Body of pancreas (tissue), 4 donors: Measurements from ENCODE around the gene DTX4. TPM values are rescaled to one million over a fixed set of nuclear protein-coding genes. Genes with fewer than 3 reads are reported as not detected.
A peak's percentile ranks its signal among the peaks of the same experiment; 100 is the strongest.

Experiments used
- ATAC-seq: fragments of 150-250 bp; one replicate; pipeline ENCODE4 v1.9.1; 2016
- DNase-seq, 4 donors: peaks; one replicate each; pipeline ENCODE4 v3.0.0-alpha.2; 2019
- H3K27ac ChIP-seq, 4 donors: fragments of 200-600 bp; sonication (generic); 1 replicate in 3 of 4; 2 replicates in 1 of 4; pipeline versions ENCODE4 v1.5.1 to v1.6.1; 2016 to 2019; ENCODE audit warnings: mild to moderate bottlenecking in 1 of 4, mixed read lengths in 1 of 4, moderate library complexity in 1 of 4
- H3K27me3 ChIP-seq, 2 donors: fragments of 200-600 bp; sonication (generic); one replicate each; pipeline ENCODE4 v1.6.0; 2016; ENCODE audit warnings: mild to moderate bottlenecking in 1 of 2
- H3K36me3 ChIP-seq, 2 donors: fragments of 200-600 bp; sonication (generic); replicated peaks in 1 of 2; 2 replicates each; pipeline ENCODE4 v1.5.1; 2016; ENCODE audit warnings: low read depth in 2 of 2; ENCODE audit not compliant: insufficient read depth in 1 of 2
- H3K4me1 ChIP-seq: fragments of 200-600 bp; sonication (generic); one replicate; pipeline ENCODE4 v1.6.0; 2016
- H3K4me3 ChIP-seq, 2 donors: fragments of 200-600 bp; sonication (generic); 1 replicate in 1 of 2; 2 replicates in 1 of 2; pipeline ENCODE4 v1.5.1; 2016 to 2019
- H3K9me3 ChIP-seq, 3 donors: fragments of 200-600 bp; sonication (generic); 1 replicate in 2 of 3; 2 replicates in 1 of 3; pipeline ENCODE4 v1.5.1; 2016
- POLR2A ChIP-seq, 3 donors: fragments of 450-650 bp; IDR thresholded peaks; one replicate each; pipeline ENCODE4 v1.6.1; 2016; ENCODE audit warnings: antibody characterized with exemption in 3 of 3, mild to moderate bottlenecking in 2 of 3
- WGBS, 2 donors: methylation state at CpG; one replicate each; pipeline ENCODE4 v1.1.5; 2017; 5-methylcytosine and 5-hydroxymethylcytosine counted together
- intact Hi-C: fragments of 100-400 bp; cut with DNase I; formaldehyde crosslinking; loops from one replicate; pipeline ENCODE4 v1.15.1; 2023
- total RNA-seq, 2 donors: library from RNA; depleted of rRNA; stranded (reverse); fragments of >200 nt; gene quantifications; one replicate each; pipeline ENCODE4 v1.1.0, GENCODE V29; 2016
- TF ChIP-seq, protein P1 (sequence below), 7 experiments: fragments of 450-650 bp in 4 of 7; fragments of 200-600 bp in 3 of 7; sonication (generic) in 3 of 7; IDR thresholded peaks; one replicate each; pipeline ENCODE4 v1.5.1; 2016 to 2019; ENCODE audit warnings: antibody characterized with exemption in 7 of 7

Gene DTX4
- total RNA-seq, 2 donors from 2014 or later, result 9.6 to 10.4 TPM

DNA sequence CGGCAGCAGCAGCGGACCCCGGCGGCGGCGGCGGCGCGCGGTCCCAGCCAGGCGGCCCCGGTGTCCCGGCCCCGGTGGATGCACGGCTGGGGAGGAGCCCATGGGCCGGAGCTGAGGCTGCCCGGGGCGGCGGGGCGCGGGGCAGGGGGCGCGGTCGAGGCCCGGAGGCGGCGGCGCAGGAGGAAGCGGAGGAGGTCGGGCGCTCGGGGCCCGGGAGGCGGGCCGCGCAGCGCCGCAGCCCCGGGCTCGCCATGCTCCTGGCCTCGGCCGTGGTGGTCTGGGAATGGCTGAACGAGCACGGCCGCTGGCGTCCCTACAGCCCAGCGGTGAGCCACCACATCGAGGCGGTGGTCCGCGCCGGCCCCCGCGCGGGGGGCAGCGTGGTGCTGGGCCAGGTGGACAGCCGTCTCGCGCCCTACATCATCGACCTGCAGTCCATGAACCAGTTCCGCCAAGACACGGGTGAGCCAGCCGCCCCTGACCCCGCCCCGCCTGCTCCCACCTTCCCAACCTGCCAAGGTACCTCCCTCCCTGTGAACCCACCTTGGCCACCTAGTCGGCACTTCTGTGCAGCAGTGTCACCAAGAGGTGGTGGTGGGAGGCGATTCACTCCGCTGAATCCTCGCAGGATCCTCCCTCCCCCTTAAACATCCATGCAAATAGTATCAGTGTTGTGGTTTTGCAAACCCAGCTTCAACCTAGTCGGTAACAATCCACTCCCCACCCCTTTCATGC lies 580 bp downstream of the DTX4 start:
- Histone ChIP-seq H3K27me3 (no peaks in the 10 kb centered on the region), H3K4me3 (peak overlapping the region; percentile 37 to 60), H3K9me3 (no peaks in the 10 kb centered on the region), H3K36me3 (no peaks in the 10 kb centered on the region), H3K4me1 (peaks cover 25% of the 10 kb centered on the region), H3K27ac (peak overlapping the region; percentile 30 to 85 (median 75))
- TF ChIP-seq, protein P1, sequence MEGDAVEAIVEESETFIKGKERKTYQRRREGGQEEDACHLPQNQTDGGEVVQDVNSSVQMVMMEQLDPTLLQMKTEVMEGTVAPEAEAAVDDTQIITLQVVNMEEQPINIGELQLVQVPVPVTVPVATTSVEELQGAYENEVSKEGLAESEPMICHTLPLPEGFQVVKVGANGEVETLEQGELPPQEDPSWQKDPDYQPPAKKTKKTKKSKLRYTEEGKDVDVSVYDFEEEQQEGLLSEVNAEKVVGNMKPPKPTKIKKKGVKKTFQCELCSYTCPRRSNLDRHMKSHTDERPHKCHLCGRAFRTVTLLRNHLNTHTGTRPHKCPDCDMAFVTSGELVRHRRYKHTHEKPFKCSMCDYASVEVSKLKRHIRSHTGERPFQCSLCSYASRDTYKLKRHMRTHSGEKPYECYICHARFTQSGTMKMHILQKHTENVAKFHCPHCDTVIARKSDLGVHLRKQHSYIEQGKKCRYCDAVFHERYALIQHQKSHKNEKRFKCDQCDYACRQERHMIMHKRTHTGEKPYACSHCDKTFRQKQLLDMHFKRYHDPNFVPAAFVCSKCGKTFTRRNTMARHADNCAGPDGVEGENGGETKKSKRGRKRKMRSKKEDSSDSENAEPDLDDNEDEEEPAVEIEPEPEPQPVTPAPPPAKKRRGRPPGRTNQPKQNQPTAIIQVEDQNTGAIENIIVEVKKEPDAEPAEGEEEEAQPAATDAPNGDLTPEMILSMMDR (IDR thresholded peaks at IDR 0.05), result no peak
- TF ChIP-seq POLR2A (IDR thresholded peaks at IDR 0.05), result peak in 1 of 3 donors; percentile 11
- intact Hi-C loops, result no loop called here
- DNase-seq (peak; percentile 22 to 36 (median 30)), ATAC-seq (peak; percentile 11)
- WGBS, 2 donors, result 1 to 2% methylated on average over 6 to 61 of the region's 70 CpGs

GRCh38 chr11:59173080-59173963 lies 1.4 kb downstream of the DTX4 start:
- intact Hi-C loops, result no loop called here
- Histone ChIP-seq H3K27me3 (no peaks in the 10 kb centered on the region), H3K4me3 (peak overlapping the region in 1 of 2 donors; percentile 12), H3K36me3 (no peaks in the 10 kb centered on the region), H3K4me1 (peaks cover 25% of the 10 kb centered on the region), H3K27ac (peak overlapping the region; percentile 68 to 85 (median 76)), H3K9me3 (no peaks in the 10 kb centered on the region)
- ATAC-seq (no peak), DNase-seq (peak; percentile 18 to 37 (median 23))
- TF ChIP-seq, protein P1 (IDR thresholded peaks at IDR 0.05), result no peak
- TF ChIP-seq POLR2A (IDR thresholded peaks at IDR 0.05), result peak in 1 of 3 donors; percentile 6
- WGBS, 2 donors, result 23 to 32% methylated on average over 29 to 37 of the region's 37 CpGs

GRCh38 chr11:59173964-59174663 lies 2.2 kb downstream of the DTX4 start:
- intact Hi-C loops, result no loop called here
- WGBS, 2 donors, result 40 to 41% methylated on average over 7 of the region's 7 CpGs
- DNase-seq (peak; percentile 56 to 80 (median 70)), ATAC-seq (peak; percentile 54)
- no peaks in the 10 kb centered on the region for H3K9me3 ChIP-seq
- H3K36me3 ChIP-seq, result no peaks in the 10 kb centered on the region
- peaks cover 25% of the 10 kb centered on the region for H3K4me1 ChIP-seq
- H3K4me3 ChIP-seq, result no peak overlapping the region
- TF ChIP-seq, protein P1 (IDR thresholded peaks at IDR 0.05), result peak in 1 of 7 experiments; percentile 4
- TF ChIP-seq POLR2A (IDR thresholded peaks at IDR 0.05), result peak in 2 of 3 donors; percentile 46 to 54
- H3K27me3 ChIP-seq, result no peaks in the 10 kb centered on the region
- peak overlapping the region; percentile 68 to 85 (median 76) for H3K27ac ChIP-seq

GRCh38 chr11:59174664-59175033 lies 2.7 kb downstream of the DTX4 start:
- intact Hi-C loops, result no loop called here
- Histone ChIP-seq H3K9me3 (no peaks in the 10 kb centered on the region), H3K36me3 (no peaks in the 10 kb centered on the region), H3K27me3 (no peaks in the 10 kb centered on the region), H3K27ac (peak overlapping the region in 3 of 4 donors; percentile 68 to 85 (median 82)), H3K4me3 (no peak overlapping the region), H3K4me1 (peaks cover 25% of the 10 kb centered on the region)
- 51 to 70% methylated on average over 7 of the region's 7 CpGs for WGBS, 2 donors
- ATAC-seq (no peak), DNase-seq (no peak)
- TF ChIP-seq, protein P1 (IDR thresholded peaks at IDR 0.05), result no peak
- no peak for TF ChIP-seq POLR2A (IDR thresholded peaks at IDR 0.05)
